Right lobe of liver (tissue), 6 donors: ENCODE measurements around the gene SLC7A10. TPM values are rescaled to one million over a fixed set of nuclear protein-coding genes. Genes with fewer than 3 reads are reported as not detected.

Experiments
- ATAC-seq, 4 donors: fragments of 200-7000 bp; cut with Tn5 transposase; one replicate each; pipeline ENCODE4 v1.9.1; 2020; ENCODE audit warnings: mild to moderate bottlenecking in 4 of 4, moderate library complexity in 4 of 4
- DNase-seq, 3 donors: peaks; one replicate each; pipeline ENCODE4 v3.0.0-alpha.2; 2020
- H3K27ac ChIP-seq, 3 donors: fragments of 200-600 bp; one replicate each; pipeline ENCODE4 v1.8.0; 2022
- H3K27me3 ChIP-seq, 2 donors: fragments of 200-600 bp; one replicate each; pipeline ENCODE4 v1.8.0; 2022
- H3K36me3 ChIP-seq, 4 donors: fragments of 200-600 bp; sonication (generic) in 1 of 4; one replicate each; pipeline versions ENCODE4 v1.5.1 to v1.8.0; 2017 to 2022; ENCODE audit warnings: control low read depth in 1 of 4
- H3K4me1 ChIP-seq, 4 donors: fragments of 200-600 bp; sonication (generic) in 1 of 4; one replicate each; pipeline versions ENCODE4 v1.5.1 to v1.8.0; 2017 to 2022; ENCODE audit warnings: control low read depth in 1 of 4
- H3K4me3 ChIP-seq, 3 donors: fragments of 200-600 bp; one replicate each; pipeline ENCODE4 v1.8.0; 2022
- H3K9me3 ChIP-seq, 4 donors: fragments of 200-600 bp; sonication (generic) in 1 of 4; one replicate each; pipeline versions ENCODE4 v1.5.1 to v1.8.0; 2017 to 2022; ENCODE audit warnings: control low read depth in 1 of 4
- CTCF ChIP-seq, 4 donors: fragments of 200-600 bp in 3 of 4; fragments of 450-650 bp in 1 of 4; IDR thresholded peaks; one replicate each; pipeline versions ENCODE4 v1.5.1 to v1.8.0; 2016 to 2022; ENCODE audit warnings: antibody characterized with exemption in 4 of 4, mild to moderate bottlenecking in 2 of 4
- POLR2A ChIP-seq: fragments of 450-650 bp; IDR thresholded peaks from one replicate; pipeline ENCODE4 v1.6.1; 2017; ENCODE audit warnings: antibody characterized with exemption, mild to moderate bottlenecking
- WGBS: methylation state at CpG from one replicate; pipeline ENCODE4 v1.1.6; 2018; ENCODE audit warnings: low coverage, low lambda C conversion rate; ENCODE audit not compliant: insufficient coverage; ENCODE audit errors: missing lambda C conversion rate; 5-methylcytosine and 5-hydroxymethylcytosine counted together
- intact Hi-C, 2 donors: fragments of 100-400 bp; cut with DNase I; formaldehyde crosslinking; loops; one replicate each; pipeline versions ENCODE4 v1.11.2 to v1.14.1; 2022
- total RNA-seq, 6 experiments: library from RNA; depleted of rRNA in 2 of 6; stranded (reverse); fragments of >200 nt in 2 of 6; fragmentation: NEBNext Ultra II Directional in 3 of 6; extraction: Animal tissue kit (Norgen Biotek cat#: 25700) in 3 of 6; gene quantifications; one replicate each; pipeline versions ENCODE4 v1.1.0 to v1.2.4, GENCODE V29; 2016 to 2023
- donor health status: DM: no; HTN: yes; CAD: no.
- donor health status: DM: no; HTN: no; CAD: no.
- donor health status: DM: no; HTN: no; CAD: no.
- donor health status: DM: no; HTN: yes; CAD: no.
- donor health status: DM: no; HTN: yes; CAD: no.

The SLC7A10 gene
- total RNA-seq, 6 experiments from 2014 or later = not detected

GRCh38 chr19:33239223-33239975, 13.7 kb upstream of the SLC7A10 start:
- H3K9me3 ChIP-seq = no peaks in the 10 kb centered on the region
- DNase-seq (peak in 1 of 3 donors; percentile 21), ATAC-seq (no peak)
- 90% methylated on average over 7 of the region's 10 CpGs for WGBS
- no peaks in the 10 kb centered on the region for H3K36me3 ChIP-seq
- H3K4me3 ChIP-seq = no peak overlapping the region
- TF ChIP-seq CTCF (IDR thresholded peaks at IDR 0.05) (no peak), POLR2A (no peak)
- no peak overlapping the region for H3K27ac ChIP-seq
- H3K27me3 ChIP-seq = no peaks in the 10 kb centered on the region
- H3K4me1 ChIP-seq = peaks cover 0 to 20% (median 6%) of the 10 kb centered on the region in 4 donors
- intact Hi-C loops = loop anchor here (5.0 kb wide), 4 partner anchors 68 to 533 kb away; no protein-coding TSS in a partner anchor

GRCh38 chr19:33238481-33239149, 13.0 kb upstream of the SLC7A10 start:
- no peaks in the 10 kb centered on the region for H3K9me3 ChIP-seq
- intact Hi-C loops = loop anchor here (5.0 kb wide), 4 partner anchors 69 to 534 kb away; no protein-coding TSS in a partner anchor

GRCh38 chr19:33236696-33237390, 11.2 kb upstream of the SLC7A10 start:
- Histone ChIP-seq H3K9me3 (no peaks in the 10 kb centered on the region), H3K36me3 (no peaks in the 10 kb centered on the region), H3K27ac (no peak overlapping the region), H3K4me1 (peaks cover 0 to 20% (median 6%) of the 10 kb centered on the region in 4 donors), H3K4me3 (no peak overlapping the region), H3K27me3 (no peaks in the 10 kb centered on the region)
- intact Hi-C loops = loop anchor here (2.0 to 5.0 kb wide), 5 partner anchors 70 to 535 kb away; no protein-coding TSS in a partner anchor
- ATAC-seq (no peak), DNase-seq (peak in 1 of 3 donors; percentile 33)
- 100% methylated on average over 1 of the region's 16 CpGs for WGBS
- no peak for TF ChIP-seq POLR2A
- no peak for TF ChIP-seq CTCF (IDR thresholded peaks at IDR 0.05)

More at GRCh38 chr19:33238481-33239149, 13.0 kb upstream of the SLC7A10 start:
- peak in 1 of 3 donors; percentile 27 for DNase-seq
- H3K27me3 ChIP-seq = no peaks in the 10 kb centered on the region
- ATAC-seq = no peak
- no peak overlapping the region for H3K27ac ChIP-seq
- no peak overlapping the region for H3K4me3 ChIP-seq
- peaks cover 0 to 20% (median 6%) of the 10 kb centered on the region in 4 donors for H3K4me1 ChIP-seq
- no peak for TF ChIP-seq POLR2A
- no peak for TF ChIP-seq CTCF (IDR thresholded peaks at IDR 0.05)
- WGBS = 90% methylated on average over 5 of the region's 10 CpGs
- no peaks in the 10 kb centered on the region for H3K36me3 ChIP-seq

GRCh38 chr19:33235996-33236350, 10.3 kb upstream of the SLC7A10 start:
- intact Hi-C loops = loop anchor here (2.0 to 5.0 kb wide), 5 partner anchors 71 to 536 kb away; no protein-coding TSS in a partner anchor
- Histone ChIP-seq H3K27me3 (no peaks in the 10 kb centered on the region), H3K4me1 (peaks cover 0 to 13% (median 2%) of the 10 kb centered on the region in 4 donors), H3K4me3 (no peak overlapping the region), H3K36me3 (no peaks in the 10 kb centered on the region), H3K9me3 (no peaks in the 10 kb centered on the region), H3K27ac (no peak overlapping the region)
- ATAC-seq (no peak), DNase-seq (peak in 1 of 3 donors; percentile 43)
- no peak for TF ChIP-seq CTCF (IDR thresholded peaks at IDR 0.05)
- no peak for TF ChIP-seq POLR2A
- WGBS = 75% methylated on average over 11 of the region's 20 CpGs
